Body of pancreas (tissue), 4 donors: ENCODE measurements around the gene KRTCAP2. TPM values are rescaled to one million over a fixed set of nuclear protein-coding genes. Genes with fewer than 3 reads are reported as not detected.
"Not testable (repeated sequence)": the region's sequence is repeated elsewhere in the genome, so short reads cannot be mapped to it uniquely, and the experiment has no call there.

Experiments
- ATAC-seq: fragments of 150-250 bp; one replicate; pipeline ENCODE4 v1.9.1; 2016
- DNase-seq, 4 donors: peaks; one replicate each; pipeline ENCODE4 v3.0.0-alpha.2; 2019
- H3K27ac ChIP-seq, 4 donors: fragments of 200-600 bp; sonication (generic); 1 replicate in 3 of 4; 2 replicates in 1 of 4; pipeline versions ENCODE4 v1.5.1 to v1.6.1; 2016 to 2019; ENCODE audit warnings: mild to moderate bottlenecking in 1 of 4, mixed read lengths in 1 of 4, moderate library complexity in 1 of 4
- H3K27me3 ChIP-seq, 2 donors: fragments of 200-600 bp; sonication (generic); one replicate each; pipeline ENCODE4 v1.6.0; 2016; ENCODE audit warnings: mild to moderate bottlenecking in 1 of 2
- H3K36me3 ChIP-seq, 2 donors: fragments of 200-600 bp; sonication (generic); replicated peaks in 1 of 2; 2 replicates each; pipeline ENCODE4 v1.5.1; 2016; ENCODE audit warnings: low read depth in 2 of 2; ENCODE audit not compliant: insufficient read depth in 1 of 2
- H3K4me1 ChIP-seq: fragments of 200-600 bp; sonication (generic); one replicate; pipeline ENCODE4 v1.6.0; 2016
- H3K4me3 ChIP-seq, 2 donors: fragments of 200-600 bp; sonication (generic); 1 replicate in 1 of 2; 2 replicates in 1 of 2; pipeline ENCODE4 v1.5.1; 2016 to 2019
- H3K9me3 ChIP-seq, 3 donors: fragments of 200-600 bp; sonication (generic); 1 replicate in 2 of 3; 2 replicates in 1 of 3; pipeline ENCODE4 v1.5.1; 2016
- POLR2A ChIP-seq, 3 donors: fragments of 450-650 bp; IDR thresholded peaks; one replicate each; pipeline ENCODE4 v1.6.1; 2016; ENCODE audit warnings: antibody characterized with exemption in 3 of 3, mild to moderate bottlenecking in 2 of 3
- WGBS, 2 donors: methylation state at CpG; one replicate each; pipeline ENCODE4 v1.1.5; 2017; 5-methylcytosine and 5-hydroxymethylcytosine counted together
- intact Hi-C: fragments of 100-400 bp; cut with DNase I; formaldehyde crosslinking; loops from one replicate; pipeline ENCODE4 v1.15.1; 2023
- total RNA-seq, 2 donors: library from RNA; depleted of rRNA; stranded (reverse); fragments of >200 nt; gene quantifications; one replicate each; pipeline ENCODE4 v1.1.0, GENCODE V29; 2016
- TF ChIP-seq, protein P1 (sequence below), 7 experiments: fragments of 450-650 bp in 4 of 7; fragments of 200-600 bp in 3 of 7; sonication (generic) in 3 of 7; IDR thresholded peaks; one replicate each; pipeline ENCODE4 v1.5.1; 2016 to 2019; ENCODE audit warnings: antibody characterized with exemption in 7 of 7

The KRTCAP2 gene
- total RNA-seq, 2 donors from 2014 or later = 46.4 to 71.5 TPM

GRCh38 chr1:155195201-155196102 lies 22.3 kb upstream of the KRTCAP2 start:
- no peak for DNase-seq
- intact Hi-C loops = no loop called here
- no peak for ATAC-seq

DNA sequence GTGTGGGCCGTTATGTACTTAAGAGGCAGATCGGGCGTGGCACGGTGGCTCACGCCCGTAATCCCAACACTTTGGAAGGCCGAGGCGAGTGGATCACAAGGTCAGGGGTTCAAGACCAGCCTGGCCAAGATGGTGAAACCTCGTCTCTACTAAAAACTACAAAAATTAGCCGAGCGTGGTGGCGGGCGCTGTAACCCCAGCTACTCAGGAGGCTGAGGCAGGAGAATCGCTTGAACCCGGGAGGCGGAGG lies 20.8 kb upstream of the KRTCAP2 start:
- DNase-seq, H3K27me3 ChIP-seq, H3K4me3 ChIP-seq, H3K9me3 ChIP-seq, intact Hi-C loops, H3K36me3 ChIP-seq, ATAC-seq: not testable (repeated sequence)
- H3K27ac ChIP-seq = peak overlapping the region; percentile 93 to 98 (median 95)
- peaks cover 59% of the 10 kb centered on the region for H3K4me1 ChIP-seq
- WGBS, 2 donors = 15 to 34% methylated on average over 6 to 16 of the region's 16 CpGs

More at GRCh38 chr1:155195201-155196102, 22.3 kb upstream of the KRTCAP2 start:
- TF ChIP-seq, protein P1, sequence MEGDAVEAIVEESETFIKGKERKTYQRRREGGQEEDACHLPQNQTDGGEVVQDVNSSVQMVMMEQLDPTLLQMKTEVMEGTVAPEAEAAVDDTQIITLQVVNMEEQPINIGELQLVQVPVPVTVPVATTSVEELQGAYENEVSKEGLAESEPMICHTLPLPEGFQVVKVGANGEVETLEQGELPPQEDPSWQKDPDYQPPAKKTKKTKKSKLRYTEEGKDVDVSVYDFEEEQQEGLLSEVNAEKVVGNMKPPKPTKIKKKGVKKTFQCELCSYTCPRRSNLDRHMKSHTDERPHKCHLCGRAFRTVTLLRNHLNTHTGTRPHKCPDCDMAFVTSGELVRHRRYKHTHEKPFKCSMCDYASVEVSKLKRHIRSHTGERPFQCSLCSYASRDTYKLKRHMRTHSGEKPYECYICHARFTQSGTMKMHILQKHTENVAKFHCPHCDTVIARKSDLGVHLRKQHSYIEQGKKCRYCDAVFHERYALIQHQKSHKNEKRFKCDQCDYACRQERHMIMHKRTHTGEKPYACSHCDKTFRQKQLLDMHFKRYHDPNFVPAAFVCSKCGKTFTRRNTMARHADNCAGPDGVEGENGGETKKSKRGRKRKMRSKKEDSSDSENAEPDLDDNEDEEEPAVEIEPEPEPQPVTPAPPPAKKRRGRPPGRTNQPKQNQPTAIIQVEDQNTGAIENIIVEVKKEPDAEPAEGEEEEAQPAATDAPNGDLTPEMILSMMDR (IDR thresholded peaks at IDR 0.05) = no peak
- TF ChIP-seq POLR2A (IDR thresholded peaks at IDR 0.05) = no peak
- Histone ChIP-seq H3K9me3 (no peaks in the 10 kb centered on the region), H3K4me1 (peaks cover 59% of the 10 kb centered on the region), H3K27ac (peak overlapping the region; percentile 19 to 95 (median 84)), H3K36me3 (no peaks in the 10 kb centered on the region), H3K27me3 (no peaks in the 10 kb centered on the region), H3K4me3 (no peak overlapping the region)
- WGBS, 2 donors = 34 to 67% methylated on average over 11 to 21 of the region's 27 CpGs

GRCh38 chr1:155193275-155193990 lies 20.3 kb upstream of the KRTCAP2 start:
- DNase-seq (peak; percentile 87 to 90 (median 88)), ATAC-seq (peak; percentile 74)
- no peak overlapping the region for H3K4me3 ChIP-seq
- peaks cover 59% of the 10 kb centered on the region for H3K4me1 ChIP-seq
- WGBS, 2 donors = 1 to 2% methylated on average over 24 to 38 of the region's 38 CpGs
- intact Hi-C loops = no loop called here
- H3K36me3 ChIP-seq = no peaks in the 10 kb centered on the region
- peak overlapping the region; percentile 93 to 98 (median 95) for H3K27ac ChIP-seq
- no peaks in the 10 kb centered on the region for H3K9me3 ChIP-seq
- H3K27me3 ChIP-seq = no peaks in the 10 kb centered on the region
- peak; percentile 61 to 68 (median 67) for TF ChIP-seq POLR2A (IDR thresholded peaks at IDR 0.05)
- TF ChIP-seq, protein P1 (IDR thresholded peaks at IDR 0.05) = peak; percentile 97 to 99 (median 97)

DNA sequence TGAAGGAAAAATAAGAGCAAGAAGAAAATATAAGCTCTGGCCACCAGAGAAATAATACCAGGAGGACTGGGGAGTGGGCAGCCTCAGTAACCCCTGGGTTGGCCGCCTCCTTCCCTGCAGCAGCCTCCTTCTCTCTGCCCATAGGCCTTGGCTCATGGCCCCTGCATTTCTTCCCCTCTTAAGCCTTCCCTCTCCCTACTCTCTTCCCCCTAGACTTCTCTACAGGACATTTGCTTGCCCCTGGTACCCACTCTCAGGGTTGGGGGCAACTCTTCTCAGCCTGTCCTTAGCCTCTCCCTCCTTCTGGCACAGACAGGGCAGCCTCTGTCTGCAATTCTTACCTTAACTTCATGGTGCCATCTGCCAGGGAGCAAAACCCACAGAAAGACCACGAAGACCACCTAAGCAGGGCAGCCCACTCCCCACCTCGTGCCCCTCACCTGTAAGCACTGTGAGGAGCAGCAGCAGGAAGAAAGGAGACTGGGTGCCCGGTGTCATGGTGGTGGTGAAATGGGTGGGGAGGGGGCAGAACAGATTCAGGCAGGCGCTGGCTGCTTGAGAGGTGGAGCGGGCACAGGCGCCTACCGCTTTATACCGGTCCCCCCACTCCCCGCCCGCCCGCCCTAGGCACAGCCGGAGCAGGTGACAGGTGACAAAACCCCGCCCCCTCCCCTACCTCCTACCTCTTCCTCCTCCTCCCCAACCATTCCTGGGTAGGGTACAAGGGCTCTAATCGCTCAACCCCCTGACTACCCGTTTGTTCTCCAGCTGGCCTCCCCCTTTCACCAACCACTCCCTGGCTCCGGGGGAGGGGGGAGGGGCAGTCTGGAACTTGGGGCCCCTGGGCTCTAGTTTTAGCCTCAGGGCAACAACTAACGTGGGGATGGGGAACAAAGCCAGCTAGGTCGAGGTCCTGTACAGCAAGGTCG lies 19.5 kb upstream of the KRTCAP2 start:
- Histone ChIP-seq H3K9me3 (no peaks in the 10 kb centered on the region), H3K27me3 (no peaks in the 10 kb centered on the region), H3K36me3 (no peaks in the 10 kb centered on the region), H3K27ac (peak overlapping the region; percentile 93 to 98 (median 95)), H3K4me1 (peaks cover 59% of the 10 kb centered on the region), H3K4me3 (peak overlapping the region; percentile 9 to 17)
- WGBS, 2 donors = 14 to 16% methylated on average over 9 to 20 of the region's 20 CpGs
- DNase-seq = peak; percentile 82 to 94 (median 91)
- intact Hi-C loops = no loop called here
- TF ChIP-seq, protein P1 (IDR thresholded peaks at IDR 0.05) = no peak
- peak; percentile 61 to 67 (median 65) for TF ChIP-seq POLR2A (IDR thresholded peaks at IDR 0.05)
- ATAC-seq = peak; percentile 69
